ENCODE data around the gene ADCY1.
"Not testable (repeated sequence)": the region's sequence is repeated elsewhere in the genome, so short reads cannot be mapped to it uniquely, and the experiment has no call there.

The ADCY1 gene

DNA sequence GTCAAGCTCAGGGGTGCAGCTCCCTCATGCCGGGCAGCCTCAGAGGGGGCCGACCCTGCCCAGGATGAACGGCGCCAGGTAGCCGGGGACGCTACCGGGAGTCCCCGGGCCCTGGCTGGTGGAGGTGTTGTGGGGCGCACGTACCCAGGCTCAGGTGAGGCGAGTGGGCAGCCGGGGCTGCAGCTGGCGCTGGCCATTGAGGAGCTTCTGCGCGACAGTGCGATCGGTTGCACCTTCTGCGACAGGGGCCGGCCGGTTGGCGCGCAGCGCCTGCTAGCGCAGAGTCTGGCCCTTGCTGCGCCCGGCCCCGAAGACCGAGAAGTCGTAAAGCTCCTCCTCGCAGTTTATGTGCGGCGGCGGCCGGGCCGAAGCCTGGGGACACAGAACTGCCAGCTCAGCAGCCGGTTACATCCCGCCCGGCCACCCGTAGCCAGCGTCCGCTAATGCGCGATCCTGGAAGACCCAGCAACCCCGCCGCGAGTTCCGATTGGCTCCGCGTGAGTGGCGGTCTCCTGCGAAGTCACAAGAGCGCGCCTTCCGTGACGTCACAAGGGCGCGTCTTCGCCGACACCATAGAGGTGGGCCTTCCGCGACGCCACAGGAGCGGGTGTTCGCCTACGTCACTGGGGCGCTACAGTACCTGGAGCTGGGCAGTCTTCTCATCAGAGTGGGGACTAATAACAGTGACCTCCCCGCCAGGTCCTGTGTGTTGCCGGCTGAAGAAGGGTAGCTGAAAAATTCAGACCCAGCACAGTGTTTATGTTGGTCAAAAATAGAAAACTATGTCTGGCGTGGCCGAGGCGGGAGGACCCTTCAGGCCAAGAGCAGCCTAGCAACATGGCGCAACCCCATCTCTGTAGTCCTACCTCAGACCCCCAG, 194.6 kb downstream of the ADCY1 start:
- peak; percentile 98 for DNase-seq

DNA sequence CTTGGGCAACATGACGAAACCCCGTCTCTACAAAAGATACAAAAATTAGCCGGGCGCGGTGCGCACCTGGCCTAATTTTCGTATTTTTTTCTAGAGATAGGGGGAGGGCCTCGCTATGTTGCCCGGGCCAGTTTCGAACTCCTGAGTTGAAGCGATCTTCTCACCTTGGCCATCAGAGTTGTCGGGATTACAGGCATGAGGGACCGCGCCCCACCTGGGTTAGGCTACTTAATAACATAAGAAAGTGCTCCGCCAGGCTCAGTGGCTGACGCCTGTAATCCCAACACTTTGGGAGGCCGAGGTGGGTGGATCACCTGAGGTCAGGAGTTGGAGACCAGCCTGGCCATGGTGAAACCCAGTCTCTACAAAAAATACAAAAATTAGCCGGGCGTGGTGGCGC, 195.5 kb downstream of the ADCY1 start:
- not testable (repeated sequence) for DNase-seq

Data from CD4-positive, alpha-beta T cell treated with Interleukin-12 subunit alpha and Interleukin-12 subunit beta, for 1 hour (primary cell).